Peyer's patch (tissue), 4 donors: Measurements from ENCODE around the gene EMB.
"Not testable (repeated sequence)": the region's sequence is repeated elsewhere in the genome, so short reads cannot be mapped to it uniquely, and the experiment has no call there.

ENCODE experiments used
- CTCF ChIP-seq, 6 experiments: fragments of 450-650 bp in 4 of 6; fragments of 200-600 bp in 2 of 6; sonication (generic) in 1 of 6; IDR thresholded peaks; one replicate each; pipeline ENCODE4 v1.5.1; 2017 to 2019; ENCODE audit warnings: antibody characterized with exemption in 6 of 6, mild to moderate bottlenecking in 3 of 6, moderate library complexity in 1 of 6
- POLR2A ChIP-seq, 2 donors: fragments of 450-650 bp; IDR thresholded peaks; one replicate each; pipeline ENCODE4 v1.5.1; 2017; ENCODE audit warnings: antibody characterized with exemption in 2 of 2, mild to moderate bottlenecking in 2 of 2, moderate library complexity in 2 of 2

GRCh38 chr5:50376696-50377095, 64.4 kb downstream of the EMB start:
- TF ChIP-seq CTCF, POLR2A (IDR thresholded peaks at IDR 0.05): not testable (repeated sequence)
